GM21447 (cell line): Measurements from ENCODE around the gene HECTD1.
"Not testable (repeated sequence)": the region's sequence is repeated elsewhere in the genome, so short reads cannot be mapped to it uniquely, and the experiment has no call there.

Experiments
- ATAC-seq: cut with Tn5 transposase; IDR thresholded peaks from one replicate; pipeline ENCODE4 v1.9.1; 2021; ENCODE audit not compliant: unreplicated experiment

HECTD1 gene

GRCh38 chr14:31207755-31208545 is at the start of gene HECTD1:
HECTD1 (minus strand) TSS chr14:31207793; CDS start chr14:31205936, 1,857 bp downstream.
- ATAC-seq: peak; percentile 65

- ATAC-seq: no peak
These were observed 49.6 kb upstream of the HECTD1 start for GRCh38 chr14:31257244-31257553.

- no peak for ATAC-seq
These were observed 49.1 kb upstream of the HECTD1 start for GRCh38 chr14:31256534-31257243.

GRCh38 chr14:31255918-31256317 is 48.3 kb upstream of the HECTD1 start:
- ATAC-seq: not testable (repeated sequence)

GRCh38 chr14:31255286-31255685 is 47.7 kb upstream of the HECTD1 start:
- no peak for ATAC-seq

GRCh38 chr14:31253746-31254471 is 46.3 kb upstream of the HECTD1 start:
- no peak for ATAC-seq

- ATAC-seq: no peak
These were observed 45.3 kb upstream of the HECTD1 start for GRCh38 chr14:31252865-31253264.

GRCh38 chr14:31251028-31251958 is 43.7 kb upstream of the HECTD1 start:
- ATAC-seq: no peak

GRCh38 chr14:31244626-31245025 is 37.0 kb upstream of the HECTD1 start:
- ATAC-seq: no peak

GRCh38 chr14:31243860-31244259 is 36.3 kb upstream of the HECTD1 start:
- no peak for ATAC-seq

- ATAC-seq: not testable (repeated sequence)
These were observed 34.8 kb upstream of the HECTD1 start for GRCh38 chr14:31242161-31242940.

GRCh38 chr14:31241450-31242114 is 34.0 kb upstream of the HECTD1 start:
- ATAC-seq: no peak

- no peak for ATAC-seq
These were observed 32.1 kb upstream of the HECTD1 start for GRCh38 chr14:31239741-31240140.

- ATAC-seq: no peak
These were observed 27.9 kb upstream of the HECTD1 start for GRCh38 chr14:31235462-31235861.

GRCh38 chr14:31232081-31232480 is 24.5 kb upstream of the HECTD1 start:
- ATAC-seq: no peak

GRCh38 chr14:31231272-31231671 is 23.7 kb upstream of the HECTD1 start:
- ATAC-seq: not testable (repeated sequence)

- ATAC-seq: no peak
These were observed 23.0 kb upstream of the HECTD1 start for GRCh38 chr14:31230573-31230958.

GRCh38 chr14:31229638-31230572 is 22.3 kb upstream of the HECTD1 start:
- ATAC-seq: no peak
